ENCODE measurements around the gene EPHA3. TPM values are rescaled to one million over a fixed set of nuclear protein-coding genes. Genes with fewer than 3 reads are reported as not detected.

EPHA3 gene
- total RNA-seq, 2 donors from 2014 or later, result 1.3 to 6.0 TPM

DNA sequence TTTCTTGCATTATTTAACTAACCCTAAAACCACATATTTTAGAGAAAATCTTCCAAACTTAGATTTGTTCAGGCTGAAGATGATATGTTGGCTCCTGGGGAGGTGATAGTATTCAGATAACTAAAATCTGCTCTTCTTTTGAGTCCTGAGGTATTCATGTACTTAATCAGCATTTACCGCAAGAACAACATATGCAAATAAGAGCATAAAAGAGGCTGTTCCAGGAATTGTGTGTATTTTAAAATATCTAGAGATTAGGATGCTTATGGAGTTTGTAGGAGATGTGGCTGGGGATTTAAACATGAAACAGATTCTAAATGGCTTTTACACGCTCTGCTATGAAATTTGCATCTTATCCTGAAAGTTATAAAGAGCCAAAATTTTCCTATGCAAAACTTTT, 298.2 kb downstream of the EPHA3 start:
- Histone ChIP-seq H3K27me3 (no peaks in the 10 kb centered on the region), H3K4me1 (no peaks in the 10 kb centered on the region), H3K27ac (no peak overlapping the region), H3K9me3 (no peaks in the 10 kb centered on the region), H3K4me3 (no peak overlapping the region), H3K36me3 (replicated peaks in 1 of 2; ENCODE audit: insufficient read depth in 1 of 2, low read depth in 2 of 2) (no peaks in the 10 kb centered on the region)
- no peak for TF ChIP-seq POLR2A (IDR thresholded peaks at IDR 0.05)
- TF ChIP-seq, protein P1, sequence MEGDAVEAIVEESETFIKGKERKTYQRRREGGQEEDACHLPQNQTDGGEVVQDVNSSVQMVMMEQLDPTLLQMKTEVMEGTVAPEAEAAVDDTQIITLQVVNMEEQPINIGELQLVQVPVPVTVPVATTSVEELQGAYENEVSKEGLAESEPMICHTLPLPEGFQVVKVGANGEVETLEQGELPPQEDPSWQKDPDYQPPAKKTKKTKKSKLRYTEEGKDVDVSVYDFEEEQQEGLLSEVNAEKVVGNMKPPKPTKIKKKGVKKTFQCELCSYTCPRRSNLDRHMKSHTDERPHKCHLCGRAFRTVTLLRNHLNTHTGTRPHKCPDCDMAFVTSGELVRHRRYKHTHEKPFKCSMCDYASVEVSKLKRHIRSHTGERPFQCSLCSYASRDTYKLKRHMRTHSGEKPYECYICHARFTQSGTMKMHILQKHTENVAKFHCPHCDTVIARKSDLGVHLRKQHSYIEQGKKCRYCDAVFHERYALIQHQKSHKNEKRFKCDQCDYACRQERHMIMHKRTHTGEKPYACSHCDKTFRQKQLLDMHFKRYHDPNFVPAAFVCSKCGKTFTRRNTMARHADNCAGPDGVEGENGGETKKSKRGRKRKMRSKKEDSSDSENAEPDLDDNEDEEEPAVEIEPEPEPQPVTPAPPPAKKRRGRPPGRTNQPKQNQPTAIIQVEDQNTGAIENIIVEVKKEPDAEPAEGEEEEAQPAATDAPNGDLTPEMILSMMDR (IDR thresholded peaks at IDR 0.05), result no peak
- ATAC-seq, result no peak
- no peak for DNase-seq
- WGBS, 2 donors, result 61 to 68% methylated on average over 2 of the region's 2 CpGs
- intact Hi-C loops (cut with DNase I), result no loop called here

GRCh38 chr3:89411201-89411600, 303.8 kb downstream of the EPHA3 start:
- 45 to 57% methylated on average over 3 of the region's 3 CpGs for WGBS, 2 donors
- Histone ChIP-seq H3K4me3 (no peak overlapping the region), H3K27me3 (no peaks in the 10 kb centered on the region), H3K27ac (no peak overlapping the region), H3K4me1 (no peaks in the 10 kb centered on the region), H3K36me3 (replicated peaks in 1 of 2; ENCODE audit: insufficient read depth in 1 of 2, low read depth in 2 of 2) (no peaks in the 10 kb centered on the region), H3K9me3 (no peaks in the 10 kb centered on the region)
- ATAC-seq (no peak), DNase-seq (no peak)
- TF ChIP-seq, protein P1 (IDR thresholded peaks at IDR 0.05), result no peak
- TF ChIP-seq POLR2A (IDR thresholded peaks at IDR 0.05), result no peak
- intact Hi-C loops (cut with DNase I), result no loop called here

DNA sequence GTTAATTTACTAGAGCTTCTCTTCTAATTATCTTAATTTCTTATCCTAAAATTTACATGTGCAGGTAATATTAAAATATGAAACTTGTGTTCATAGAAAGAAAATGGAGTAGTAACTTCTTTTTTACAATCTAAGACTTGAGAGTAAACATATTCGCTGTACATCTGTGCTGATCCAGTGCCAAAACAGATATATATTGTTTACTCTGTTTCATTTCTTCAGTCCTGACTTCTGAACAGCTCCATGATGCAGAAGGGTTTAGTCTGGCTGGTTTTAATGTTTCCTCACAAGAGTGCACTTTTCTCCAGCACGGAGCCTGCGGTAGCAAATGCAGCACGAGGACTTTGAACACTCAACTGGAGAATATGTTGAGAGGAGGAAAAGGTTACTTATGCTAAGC, 306.8 kb downstream of the EPHA3 start:
- no peak for TF ChIP-seq POLR2A (IDR thresholded peaks at IDR 0.05)
- TF ChIP-seq, protein P1 (IDR thresholded peaks at IDR 0.05), result no peak
- intact Hi-C loops (cut with DNase I), result no loop called here
- Histone ChIP-seq H3K36me3 (replicated peaks in 1 of 2; ENCODE audit: insufficient read depth in 1 of 2, low read depth in 2 of 2) (no peaks in the 10 kb centered on the region), H3K4me1 (no peaks in the 10 kb centered on the region), H3K27ac (no peak overlapping the region), H3K27me3 (no peaks in the 10 kb centered on the region), H3K4me3 (no peak overlapping the region), H3K9me3 (no peaks in the 10 kb centered on the region)
- DNase-seq, result no peak
- WGBS, 2 donors, result 62 to 70% methylated on average over 4 of the region's 4 CpGs
- ATAC-seq, result no peak

DNA sequence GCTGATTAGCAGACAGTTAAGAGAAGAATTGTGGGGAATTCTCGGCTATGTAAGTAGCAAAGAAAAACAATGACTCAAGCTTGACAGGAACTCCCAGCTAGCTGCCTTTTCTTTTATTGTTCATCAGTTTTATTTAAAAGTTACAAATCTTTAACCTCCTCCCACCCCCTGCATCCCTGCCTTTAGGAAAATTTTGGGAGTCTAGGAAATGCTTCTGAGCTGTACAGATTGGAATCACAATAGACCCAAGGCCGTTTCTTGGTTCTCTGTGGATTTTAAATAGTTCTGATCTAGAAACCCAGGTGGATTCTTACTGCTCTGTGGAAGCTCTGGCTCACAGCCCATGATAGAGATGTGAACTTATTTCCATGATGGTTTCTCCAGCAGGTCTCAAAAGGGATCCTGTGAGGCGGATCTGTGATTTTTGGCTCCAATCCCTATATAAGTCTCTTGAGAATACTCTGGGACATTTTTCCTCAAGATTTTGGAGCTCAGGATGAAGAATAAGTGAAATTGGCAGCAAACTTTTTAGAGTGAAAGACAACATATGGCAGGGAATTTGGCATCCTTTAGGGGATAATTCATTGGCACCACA, 312.3 kb downstream of the EPHA3 start:
- Histone ChIP-seq H3K9me3 (no peaks in the 10 kb centered on the region), H3K4me3 (no peak overlapping the region), H3K27me3 (no peaks in the 10 kb centered on the region), H3K4me1 (no peaks in the 10 kb centered on the region), H3K36me3 (replicated peaks in 1 of 2; ENCODE audit: insufficient read depth in 1 of 2, low read depth in 2 of 2) (no peaks in the 10 kb centered on the region), H3K27ac (no peak overlapping the region)
- intact Hi-C loops (cut with DNase I), result no loop called here
- 67 to 77% methylated on average over 3 of the region's 3 CpGs for whole genome bisulfite sequencing, 2 donors
- DNase-seq (no peak), ATAC-seq (no peak)
- TF ChIP-seq, protein P1 (IDR thresholded peaks at IDR 0.05), result no peak
- TF ChIP-seq POLR2A (IDR thresholded peaks at IDR 0.05), result no peak

GRCh38 chr3:89426060-89426459, 318.6 kb downstream of the EPHA3 start:
- intact Hi-C loops (cut with DNase I), result no loop called here
- no peak for ATAC-seq
- no peaks in the 10 kb centered on the region for H3K4me1 ChIP-seq
- H3K4me3 ChIP-seq, result no peak overlapping the region
- H3K27ac ChIP-seq, result no peak overlapping the region
- no peaks in the 10 kb centered on the region for H3K27me3 ChIP-seq
- DNase-seq, result no peak
- H3K36me3 ChIP-seq (replicated peaks in 1 of 2; ENCODE audit: insufficient read depth in 1 of 2, low read depth in 2 of 2), result no peaks in the 10 kb centered on the region
- no peaks in the 10 kb centered on the region for H3K9me3 ChIP-seq
- TF ChIP-seq POLR2A (IDR thresholded peaks at IDR 0.05), result no peak
- TF ChIP-seq, protein P1 (IDR thresholded peaks at IDR 0.05), result no peak
- WGBS, 2 donors, result 79 to 84% methylated on average over 5 of the region's 5 CpGs

Data from body of pancreas (tissue), 4 donors.